ENCODE results near the gene FMNL3. TPM values are rescaled to one million over a fixed set of nuclear protein-coding genes. Genes with fewer than 3 reads are reported as not detected.
A peak's percentile ranks its signal among the peaks of the same experiment; 100 is the strongest.

The FMNL3 gene
- total and polyA plus RNA-seq, 2 of the 8 experiments (the other 6 are each of a cell fraction or from before 2014, with no cell fraction given) = 8.6 to 29.0 TPM

- TF ChIP-seq MAX (IDR thresholded peaks at IDR 0.05) = 0 out of 2 replicates have a peak, but pooled peaks have one; percentile 12
- no peak for TF ChIP-seq KDM1A (IDR thresholded peaks at IDR 0.05; ENCODE audit: borderline replicate concordance, low read length)
- no peak for TF ChIP-seq TAF1 (IDR thresholded peaks at IDR 0.05; ENCODE audit: low read depth, low read length)
- TF ChIP-seq KDM5A (IDR thresholded peaks at IDR 0.05; ENCODE audit: low read length) = 0 out of 2 replicates have a peak, but pooled peaks have one; percentile 15
- TF ChIP-seq POLR2AphosphoS5 (IDR thresholded peaks at IDR 0.05; ENCODE audit: low read depth, low read length) = no peak
- TF ChIP-seq USF2 (IDR thresholded peaks at IDR 0.05; ENCODE audit: low read length) = no peak
These were observed 34.8 kb upstream of the FMNL3 start (continued) for GRCh38 chr12:49741882-49742620.

Measured in H1 (cell line).